Measurements from ENCODE around the gene NMT1.

NMT1 gene

GRCh38 chr17:45144199-45145034 is 83.3 kb downstream of the NMT1 start:
- Histone ChIP-seq H3K36me3 (ENCODE audit: control insufficient read depth, low read length) (no peaks in the 10 kb centered on the region), H3F3A (ENCODE audit: control insufficient read depth, insufficient read depth) (peaks cover 6% of the 10 kb centered on the region; the same call in 1 of the 2 replicates), H3K9me2 (replicated peaks; ENCODE audit: control insufficient read depth, low read length) (no peaks in the 10 kb centered on the region), H3K4me2 (ENCODE audit: low read length) (peak overlapping the region; percentile 48), H3K4me3 (ENCODE audit: low read length) (peak overlapping the region; percentile 21), H3K4me1 (ENCODE audit: control insufficient read depth, low read length) (peaks cover 30% of the 10 kb centered on the region), H3K27ac (ENCODE audit: low read depth, low read length) (no peak overlapping the region), H4K20me1 (ENCODE audit: control insufficient read depth, insufficient read depth, low read depth, low read length) (peaks cover under 1% of the 10 kb centered on the region; the same call in 1 of the 2 replicates), H3K27me3 (ENCODE audit: control insufficient read depth, low read length) (peaks cover 31% of the 10 kb centered on the region), H3K9me3 (ENCODE audit: control insufficient read depth, insufficient read depth, low read length) (no peaks in the 10 kb centered on the region), H3K79me2 (ENCODE audit: control insufficient read depth, low read length) (peaks cover 8% of the 10 kb centered on the region; the same call in 1 of the 2 replicates)
- TF ChIP-seq CTCF (IDR thresholded peaks at IDR 0.05; ENCODE audit: low read depth, low read length, poor library complexity, severe bottlenecking) = no peak
- peak; percentile 61; the same call in 1 of the 2 replicates for TF ChIP-seq EZH2phosphoT487 (IDR thresholded peaks at IDR 0.05; ENCODE audit: borderline replicate concordance, low read length)

- no peak overlapping the region; the same call in 1 of the 2 replicates for H3K4me2 ChIP-seq (ENCODE audit: low read length)
Measured at GRCh38 chr17:45145035-45145389, 83.9 kb downstream of the NMT1 start.

GRCh38 chr17:45146166-45146565 is 85.0 kb downstream of the NMT1 start:
- Histone ChIP-seq H3K4me1 (ENCODE audit: control insufficient read depth, low read length) (peaks cover 46% of the 10 kb centered on the region), H3K9me3 (ENCODE audit: control insufficient read depth, insufficient read depth, low read length) (no peaks in the 10 kb centered on the region), H4K20me1 (ENCODE audit: control insufficient read depth, insufficient read depth, low read depth, low read length) (peaks cover 8% of the 10 kb centered on the region), H3K4me3 (ENCODE audit: low read length) (no peak overlapping the region), H3K27ac (ENCODE audit: low read depth, low read length) (no peak overlapping the region), H3K4me2 (ENCODE audit: low read length) (peak overlapping the region; percentile 80), H3K27me3 (ENCODE audit: control insufficient read depth, low read length) (peaks cover 36% of the 10 kb centered on the region), H3K9me2 (replicated peaks; ENCODE audit: control insufficient read depth, low read length) (no peaks in the 10 kb centered on the region), H3K79me2 (ENCODE audit: control insufficient read depth, low read length) (peaks cover 17% of the 10 kb centered on the region), H3K36me3 (ENCODE audit: control insufficient read depth, low read length) (peaks cover 7% of the 10 kb centered on the region; the same call in 1 of the 2 replicates), H3F3A (ENCODE audit: control insufficient read depth, insufficient read depth) (peaks cover 12% of the 10 kb centered on the region)
- TF ChIP-seq EZH2phosphoT487 (IDR thresholded peaks at IDR 0.05; ENCODE audit: borderline replicate concordance, low read length) (no peak), CTCF (IDR thresholded peaks at IDR 0.05; ENCODE audit: low read depth, low read length, poor library complexity, severe bottlenecking) (no peak)

More at GRCh38 chr17:45145035-45145389, 83.9 kb downstream of the NMT1 start:
- Histone ChIP-seq H3K9me3 (ENCODE audit: control insufficient read depth, insufficient read depth, low read length) (no peaks in the 10 kb centered on the region), H3F3A (ENCODE audit: control insufficient read depth, insufficient read depth) (peaks cover 6% of the 10 kb centered on the region; the same call in 1 of the 2 replicates), H3K36me3 (ENCODE audit: control insufficient read depth, low read length) (peaks cover 5% of the 10 kb centered on the region; the same call in 1 of the 2 replicates), H3K4me3 (ENCODE audit: low read length) (no peak overlapping the region), H3K4me1 (ENCODE audit: control insufficient read depth, low read length) (peaks cover 36% of the 10 kb centered on the region), H3K27ac (ENCODE audit: low read depth, low read length) (no peak overlapping the region), H4K20me1 (ENCODE audit: control insufficient read depth, insufficient read depth, low read depth, low read length) (peaks cover 7% of the 10 kb centered on the region), H3K79me2 (ENCODE audit: control insufficient read depth, low read length) (peaks cover 14% of the 10 kb centered on the region), H3K9me2 (replicated peaks; ENCODE audit: control insufficient read depth, low read length) (no peaks in the 10 kb centered on the region), H3K27me3 (ENCODE audit: control insufficient read depth, low read length) (peaks cover 36% of the 10 kb centered on the region)
- TF ChIP-seq CTCF (IDR thresholded peaks at IDR 0.05; ENCODE audit: low read depth, low read length, poor library complexity, severe bottlenecking) (no peak), EZH2phosphoT487 (IDR thresholded peaks at IDR 0.05; ENCODE audit: borderline replicate concordance, low read length) (no peak)

Data from DOHH2 (cell line).